Thymus (tissue), 11 donors: ENCODE results near the gene FAM83G. TPM values are rescaled to one million over a fixed set of nuclear protein-coding genes. Genes with fewer than 3 reads are reported as not detected.
A peak's percentile ranks its signal among the peaks of the same experiment; 100 is the strongest.
"Not testable (repeated sequence)": the region's sequence is repeated elsewhere in the genome, so short reads cannot be mapped to it uniquely, and the experiment has no call there.

Source experiments
- DNase-seq, 9 donors: peaks; one replicate each; pipeline ENCODE4 v3.0.0-alpha.2; 2013; ENCODE audit warnings: low spot score in 9 of 9, low read depth in 6 of 9, missing footprints in 1 of 9
- H3K27ac ChIP-seq, 2 donors: one replicate each; pipeline ENCODE4 v1.5.1; 2013; ENCODE audit warnings: control low read depth in 1 of 2, low read depth in 1 of 2, low read length in 1 of 2, mild to moderate bottlenecking in 1 of 2, moderate library complexity in 1 of 2
- H3K27me3 ChIP-seq, 2 donors: one replicate each; pipeline ENCODE4 v1.5.1; 2013; ENCODE audit warnings: low read length in 1 of 2; ENCODE audit not compliant: control insufficient read depth in 2 of 2, insufficient read depth in 1 of 2
- H3K36me3 ChIP-seq, 2 donors: one replicate each; pipeline ENCODE4 v1.5.1; 2013; ENCODE audit warnings: low read length in 1 of 2, mild to moderate bottlenecking in 1 of 2, moderate library complexity in 1 of 2; ENCODE audit not compliant: control insufficient read depth in 2 of 2, insufficient read depth in 2 of 2
- H3K4me1 ChIP-seq, 2 donors: one replicate each; pipeline ENCODE4 v1.5.1; 2013; ENCODE audit warnings: low read length in 2 of 2; ENCODE audit not compliant: control insufficient read depth in 2 of 2, insufficient read depth in 2 of 2
- H3K4me3 ChIP-seq, 2 donors: one replicate each; pipeline ENCODE4 v1.5.1; 2013; ENCODE audit warnings: low read length in 2 of 2, control low read depth in 1 of 2, mild to moderate bottlenecking in 1 of 2
- H3K9me3 ChIP-seq, 2 donors: one replicate each; pipeline ENCODE4 v1.5.1; 2013; ENCODE audit warnings: low read length in 1 of 2, mild to moderate bottlenecking in 1 of 2; ENCODE audit not compliant: control insufficient read depth in 2 of 2, insufficient read depth in 1 of 2
- WGBS: extraction: QIAGEN DNeasy Blood & Tissue Kit; methylation state at CpG from one replicate; pipeline ENCODE4 v1.1.7; 2013; 5-methylcytosine and 5-hydroxymethylcytosine counted together
- polyA plus RNA-seq: library from polyadenylated mRNA; stranded (reverse); fragments of 200-250 nt; gene quantifications from one replicate; pipeline ENCODE4 v1.2.3, GENCODE V29; 2013
- total RNA-seq: library from RNA; stranded (reverse); fragments of 120-200 nt; gene quantifications from one replicate; pipeline ENCODE4 v1.2.4, GENCODE V29; 2013
- donor health status: healthy.

The FAM83G gene
- total and polyA plus RNA-seq, 2 donors = 3.8 to 7.7 TPM

DNA sequence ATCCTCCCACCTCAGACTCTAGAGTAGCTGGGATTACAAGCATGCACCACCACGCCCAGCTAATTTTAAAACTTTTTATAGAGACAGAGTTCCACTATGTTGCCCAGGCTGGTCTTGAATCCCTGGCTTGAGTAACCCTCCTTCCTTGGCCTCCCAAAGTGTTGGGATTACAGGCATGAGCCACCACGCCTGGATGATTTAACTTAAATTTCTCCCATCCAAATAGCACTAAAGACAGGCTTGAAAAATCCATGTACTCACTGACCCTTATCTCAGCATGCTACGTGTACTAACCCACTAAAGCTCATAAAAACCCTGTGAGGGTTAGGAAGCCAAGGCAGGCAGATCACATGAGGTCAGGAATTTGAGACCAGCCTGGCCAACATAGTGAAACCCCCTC is 48.0 kb downstream of the FAM83G start:
- Histone ChIP-seq H3K27me3 (peaks cover 0 to 2% of the 10 kb centered on the region in 2 donors), H3K36me3 (no peaks in the 10 kb centered on the region), H3K27ac (no peak overlapping the region), H3K4me3 (no peak overlapping the region), H3K4me1 (peaks cover 8 to 14% of the 10 kb centered on the region in 2 donors), H3K9me3 (peaks cover 0 to 3% of the 10 kb centered on the region in 2 donors)
- DNase-seq = no peak
- WGBS = 96% methylated on average over 3 of the region's 3 CpGs

- not testable (repeated sequence) for H3K4me3 ChIP-seq, H3K36me3 ChIP-seq, H3K27ac ChIP-seq, H3K9me3 ChIP-seq, H3K27me3 ChIP-seq, DNase-seq
- peaks cover 8 to 14% of the 10 kb centered on the region in 2 donors for H3K4me1 ChIP-seq
- 93% methylated on average over 6 of the region's 6 CpGs for WGBS
Measured at GRCh38 chr17:18956021-18956420, 48.5 kb downstream of the FAM83G start.

DNA sequence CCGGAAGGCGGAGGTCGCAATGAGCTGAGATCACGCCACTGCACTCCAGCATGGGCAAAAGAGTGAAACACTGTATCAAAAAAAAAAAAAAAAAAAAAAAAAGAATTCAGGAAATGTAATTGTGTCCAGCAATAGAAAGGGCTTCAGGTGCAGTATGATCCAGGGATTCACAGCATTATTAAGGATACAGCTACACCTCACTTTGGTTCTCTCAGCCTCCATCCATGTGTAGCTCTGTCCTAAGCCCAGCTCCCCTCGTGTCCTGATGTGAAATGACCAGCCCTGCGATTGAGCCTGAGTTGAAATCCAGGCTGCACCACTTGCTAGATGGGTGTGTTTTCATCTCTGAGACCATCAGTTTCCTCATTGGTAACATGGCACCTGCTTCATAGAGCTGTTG is 49.6 kb downstream of the FAM83G start:
- 94% methylated on average over 6 of the region's 6 CpGs for WGBS
- Histone ChIP-seq H3K4me1 (peaks cover 8 to 10% of the 10 kb centered on the region in 2 donors), H3K27ac (no peak overlapping the region), H3K27me3 (peaks cover 0 to 5% of the 10 kb centered on the region in 2 donors), H3K4me3 (no peak overlapping the region), H3K9me3 (peaks cover 0 to 3% of the 10 kb centered on the region in 2 donors), H3K36me3 (no peaks in the 10 kb centered on the region)
- DNase-seq = peak in 1 of 9 donors; percentile 5

GRCh38 chr17:18954321-18954720 is 50.2 kb downstream of the FAM83G start:
- peaks cover 0 to 3% of the 10 kb centered on the region in 2 donors for H3K9me3 ChIP-seq
- H3K4me3 ChIP-seq = no peak overlapping the region
- no peak for DNase-seq
- H3K36me3 ChIP-seq = no peaks in the 10 kb centered on the region
- H3K27ac ChIP-seq = no peak overlapping the region
- 100% methylated on average over 3 of the region's 3 CpGs for WGBS
- H3K4me1 ChIP-seq = peaks cover 8 to 10% of the 10 kb centered on the region in 2 donors
- peaks cover 0 to 11% of the 10 kb centered on the region in 2 donors for H3K27me3 ChIP-seq

DNA sequence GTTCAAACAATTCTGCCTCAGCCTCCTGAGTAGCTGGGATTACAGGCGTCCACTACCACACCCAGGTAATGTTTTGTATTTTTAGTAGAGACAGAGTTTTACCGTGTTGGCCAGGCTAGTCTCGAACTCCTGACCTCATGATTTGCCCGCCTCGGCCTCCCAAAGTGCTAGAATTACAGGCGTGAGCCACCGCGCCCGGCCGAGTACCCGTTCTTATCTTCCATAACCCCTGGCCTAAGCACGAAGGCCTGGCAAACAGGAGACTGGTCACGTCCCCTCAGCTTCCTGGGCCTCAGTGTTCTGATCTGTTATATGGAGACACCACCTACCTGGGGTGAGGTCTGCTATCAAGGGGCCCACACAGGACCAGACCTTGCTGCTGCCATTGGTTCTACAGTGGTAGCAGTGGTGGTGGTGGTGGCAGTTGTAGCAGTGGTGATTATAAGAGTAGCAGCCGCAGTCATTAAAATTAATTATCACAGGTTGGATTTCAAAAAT is 51.3 kb downstream of the FAM83G start:
- peaks cover 8 to 10% of the 10 kb centered on the region in 2 donors for H3K4me1 ChIP-seq
- H3K27ac ChIP-seq = no peak overlapping the region
- H3K36me3 ChIP-seq = no peaks in the 10 kb centered on the region
- WGBS = 98% methylated on average over 14 of the region's 14 CpGs
- no peak for DNase-seq
- no peaks in the 10 kb centered on the region for H3K9me3 ChIP-seq
- H3K27me3 ChIP-seq = peaks cover 0 to 13% of the 10 kb centered on the region in 2 donors
- H3K4me3 ChIP-seq = no peak overlapping the region

DNA sequence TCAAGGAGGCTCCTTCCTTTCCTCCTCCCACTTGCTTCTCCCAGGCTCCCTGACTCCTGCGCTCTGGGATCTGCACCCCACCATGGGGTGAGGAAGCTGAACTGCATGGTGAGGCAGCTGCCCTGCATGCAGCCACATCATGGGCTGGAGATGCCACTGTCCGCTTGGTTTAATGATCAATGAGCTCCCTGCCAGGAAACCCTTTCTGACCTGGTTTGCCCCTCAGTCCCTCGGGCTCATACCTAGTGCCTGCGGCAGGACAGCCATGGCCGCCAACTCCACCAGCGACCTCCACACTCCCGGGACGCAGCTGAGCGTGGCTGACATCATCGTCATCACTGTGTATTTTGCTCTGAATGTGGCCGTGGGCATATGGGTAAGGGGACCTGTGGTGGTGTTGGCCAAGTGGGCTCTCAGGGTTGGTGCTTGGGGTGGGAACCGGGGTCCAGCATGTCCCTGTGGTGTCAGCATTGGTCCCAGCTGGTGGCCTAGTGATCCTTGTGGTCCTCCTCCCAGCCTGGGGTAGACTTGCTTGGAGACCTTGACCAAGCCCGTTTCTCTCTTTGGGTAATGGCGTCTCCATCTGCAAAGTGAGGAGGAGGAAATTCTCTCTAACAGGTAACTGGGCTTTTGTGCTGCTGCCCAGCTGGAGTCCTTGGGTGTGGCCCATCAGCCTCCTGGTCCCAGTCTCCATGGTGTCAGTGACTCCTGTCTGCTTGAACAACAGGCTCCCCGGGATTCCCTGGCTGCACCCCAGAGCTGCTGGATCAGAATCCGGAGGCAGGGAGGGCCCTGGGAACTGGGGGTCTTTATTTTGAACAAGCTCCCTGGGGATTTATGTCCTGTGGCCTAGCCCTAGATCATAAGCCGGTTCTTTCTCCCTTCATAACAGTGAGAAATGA is 52.4 kb downstream of the FAM83G start, which contains the start of gene SLC5A10:
SLC5A10 (plus strand) TSS at position 225 of the 902 bp plus-strand sequence; CDS start at position 266, 41 bp downstream.
- Histone ChIP-seq H3K9me3 (no peaks in the 10 kb centered on the region), H3K27me3 (peaks cover 0 to 18% of the 10 kb centered on the region in 2 donors), H3K36me3 (no peaks in the 10 kb centered on the region), H3K4me1 (peaks cover 8 to 10% of the 10 kb centered on the region in 2 donors), H3K4me3 (no peak within 1 kb of the TSS), H3K27ac (no peak within 1 kb of the TSS)
- no peak for DNase-seq
- 92% methylated on average over 17 of the region's 17 CpGs for WGBS

- Histone ChIP-seq H3K27ac (no peak overlapping the region), H3K27me3 (peaks cover 0 to 21% of the 10 kb centered on the region in 2 donors), H3K4me3 (no peak overlapping the region), H3K9me3 (no peaks in the 10 kb centered on the region), H3K4me1 (peaks cover 8 to 10% of the 10 kb centered on the region in 2 donors), H3K36me3 (no peaks in the 10 kb centered on the region)
- no peak for DNase-seq
- WGBS = 93% methylated on average over 34 of the region's 34 CpGs
Measured at GRCh38 chr17:18950944-18951905, 53.3 kb downstream of the FAM83G start.

DNA sequence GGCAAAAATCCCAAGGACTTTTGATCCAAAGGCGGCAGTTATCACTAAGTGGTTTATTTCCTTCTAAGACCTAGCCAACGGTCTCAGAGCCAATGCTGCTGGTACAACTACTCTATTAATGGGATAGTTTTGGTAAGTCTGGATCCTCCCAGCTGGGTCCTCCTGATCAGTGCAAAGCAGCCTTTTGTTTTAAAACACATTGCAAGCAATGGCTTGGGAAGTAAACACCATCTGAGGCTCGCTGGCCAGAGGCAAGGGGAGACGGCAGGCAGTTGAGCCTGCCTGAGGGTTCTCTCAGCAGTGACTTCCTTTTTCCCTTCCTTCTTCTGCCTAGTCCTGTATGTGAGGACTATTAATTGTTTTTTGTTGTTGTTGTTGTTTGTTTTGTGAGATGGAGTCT is 54.2 kb downstream of the FAM83G start:
- no peak for DNase-seq
- Histone ChIP-seq H3K4me1 (peaks cover 3 to 5% of the 10 kb centered on the region in 2 donors), H3K36me3 (no peaks in the 10 kb centered on the region), H3K27ac (no peak overlapping the region), H3K27me3 (peaks cover 0 to 24% of the 10 kb centered on the region in 2 donors), H3K9me3 (no peaks in the 10 kb centered on the region), H3K4me3 (no peak overlapping the region)
- WGBS = 71% methylated on average over 4 of the region's 4 CpGs
